K562 (cell line): ENCODE results near the gene AFAP1.

Experiments
- CTCF ChIP-seq, 3 experiments: IDR thresholded peaks in 2 of 3; conservative IDR thresholded peaks in 1 of 3; 2 replicates each; pipeline ENCODE4 v1.5.1; 2011 to 2012; ENCODE audit warnings: low read length in 3 of 3, mild to moderate bottlenecking in 3 of 3, control low read depth in 2 of 3, improper control_type of control experiment in 1 of 3, inconsistent platforms in 1 of 3, low read depth in 1 of 3, mixed read lengths in 1 of 3, moderate library complexity in 1 of 3; ENCODE audit not compliant: insufficient read depth in 2 of 3
- EZH2 ChIP-seq: IDR thresholded peaks from 2 replicates; pipeline ENCODE4 v1.6.1; 2012; ENCODE audit warnings: low read depth, mild to moderate bottlenecking, inconsistent platforms, low read length, borderline replicate concordance
- GABPA ChIP-seq: fragments of 200-800 bp; sonication (Bioruptor generic); conservative IDR thresholded peaks from 2 replicates; pipeline ENCODE4 v1.6.1; 2016; ENCODE audit warnings: low read depth, missing genetic modification characterization, missing compliant biosample characterization
- HMG20B ChIP-seq: fragments of 250-450 bp; sonication (Bioruptor Pico); IDR thresholded peaks from 2 replicates; pipeline ENCODE4 v1.5.0; 2021; ENCODE audit warnings: mild to moderate bottlenecking
- NFRKB ChIP-seq: fragments of 450-650 bp; IDR thresholded peaks from 2 replicates; pipeline ENCODE4 v1.6.1; 2016; ENCODE audit warnings: low read depth
- PML ChIP-seq: IDR thresholded peaks from 2 replicates; pipeline ENCODE4 v1.6.1; 2012; ENCODE audit warnings: low read length, inconsistent platforms
- RAD21 ChIP-seq, 2 experiments: fragments of 250-450 bp in 1 of 2; fragments of 450-650 bp in 1 of 2; sonication (Bioruptor Pico) in 1 of 2; formaldehyde crosslinking in 1 of 2; IDR thresholded peaks in 1 of 2; conservative IDR thresholded peaks in 1 of 2; 2 replicates each; pipeline versions ENCODE4 v1.4.0 to v1.8.0; 2020 to 2022; ENCODE audit warnings: mild to moderate bottlenecking in 2 of 2, moderate library complexity in 1 of 2
- RFX5 ChIP-seq: IDR thresholded peaks from 2 replicates; pipeline ENCODE4 v1.6.1; 2011; ENCODE audit warnings: low read depth, mild to moderate bottlenecking, improper control_type of control experiment, low read length
- TAF15 ChIP-seq: fragments of 200-400 bp; formaldehyde crosslinking; IDR thresholded peaks from 2 replicates; pipeline ENCODE4 v1.6.1; 2017; ENCODE audit warnings: mild to moderate bottlenecking, low read depth, low read length, moderate library complexity
- TF ChIP-seq, protein P1 (sequence below), 2 experiments: fragments of 450-650 bp; formaldehyde crosslinking in 1 of 2; IDR thresholded peaks; 2 replicates each; pipeline versions ENCODE4 v1.4.0 to v1.6.1; 2014 to 2020; ENCODE audit warnings: mild to moderate bottlenecking in 2 of 2, borderline replicate concordance in 1 of 2, low read depth in 1 of 2
- TF ChIP-seq, protein P2 (sequence below): fragments of 450-650 bp; IDR thresholded peaks from 2 replicates; pipeline ENCODE4 v1.6.1; 2016; ENCODE audit warnings: missing biosample characterization, missing genetic modification characterization

GRCh38 chr4:7771541-7772507 lies 167.8 kb downstream of the AFAP1 start:
- TF ChIP-seq HMG20B (CRISPR knock-in tag): no peak
- no peak for TF ChIP-seq RAD21 (CRISPR knock-in tag; conservative IDR thresholded peaks at IDR 0.05 in 1 of 2, IDR thresholded peaks at IDR 0.05 in 1 of 2)
- TF ChIP-seq RFX5: no peak
- TF ChIP-seq PML: no peak
- TF ChIP-seq TAF15: no peak
- TF ChIP-seq CTCF (IDR thresholded peaks at IDR 0.05 in 2 of 3, conservative IDR thresholded peaks at IDR 0.05 in 1 of 3; ENCODE audit: insufficient read depth in 2 of 3, low read depth in 1 of 3, low read length in 3 of 3): no peak
- TF ChIP-seq, protein P1, sequence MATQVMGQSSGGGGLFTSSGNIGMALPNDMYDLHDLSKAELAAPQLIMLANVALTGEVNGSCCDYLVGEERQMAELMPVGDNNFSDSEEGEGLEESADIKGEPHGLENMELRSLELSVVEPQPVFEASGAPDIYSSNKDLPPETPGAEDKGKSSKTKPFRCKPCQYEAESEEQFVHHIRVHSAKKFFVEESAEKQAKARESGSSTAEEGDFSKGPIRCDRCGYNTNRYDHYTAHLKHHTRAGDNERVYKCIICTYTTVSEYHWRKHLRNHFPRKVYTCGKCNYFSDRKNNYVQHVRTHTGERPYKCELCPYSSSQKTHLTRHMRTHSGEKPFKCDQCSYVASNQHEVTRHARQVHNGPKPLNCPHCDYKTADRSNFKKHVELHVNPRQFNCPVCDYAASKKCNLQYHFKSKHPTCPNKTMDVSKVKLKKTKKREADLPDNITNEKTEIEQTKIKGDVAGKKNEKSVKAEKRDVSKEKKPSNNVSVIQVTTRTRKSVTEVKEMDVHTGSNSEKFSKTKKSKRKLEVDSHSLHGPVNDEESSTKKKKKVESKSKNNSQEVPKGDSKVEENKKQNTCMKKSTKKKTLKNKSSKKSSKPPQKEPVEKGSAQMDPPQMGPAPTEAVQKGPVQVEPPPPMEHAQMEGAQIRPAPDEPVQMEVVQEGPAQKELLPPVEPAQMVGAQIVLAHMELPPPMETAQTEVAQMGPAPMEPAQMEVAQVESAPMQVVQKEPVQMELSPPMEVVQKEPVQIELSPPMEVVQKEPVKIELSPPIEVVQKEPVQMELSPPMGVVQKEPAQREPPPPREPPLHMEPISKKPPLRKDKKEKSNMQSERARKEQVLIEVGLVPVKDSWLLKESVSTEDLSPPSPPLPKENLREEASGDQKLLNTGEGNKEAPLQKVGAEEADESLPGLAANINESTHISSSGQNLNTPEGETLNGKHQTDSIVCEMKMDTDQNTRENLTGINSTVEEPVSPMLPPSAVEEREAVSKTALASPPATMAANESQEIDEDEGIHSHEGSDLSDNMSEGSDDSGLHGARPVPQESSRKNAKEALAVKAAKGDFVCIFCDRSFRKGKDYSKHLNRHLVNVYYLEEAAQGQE (IDR thresholded peaks at IDR 0.05; ENCODE audit: borderline replicate concordance): no peak
- TF ChIP-seq, protein P1 (CRISPR knock-in tag; IDR thresholded peaks at IDR 0.05; ENCODE audit: low read depth): no peak
- TF ChIP-seq GABPA: no peak
- no peak for TF ChIP-seq NFRKB
- TF ChIP-seq, protein P2, sequence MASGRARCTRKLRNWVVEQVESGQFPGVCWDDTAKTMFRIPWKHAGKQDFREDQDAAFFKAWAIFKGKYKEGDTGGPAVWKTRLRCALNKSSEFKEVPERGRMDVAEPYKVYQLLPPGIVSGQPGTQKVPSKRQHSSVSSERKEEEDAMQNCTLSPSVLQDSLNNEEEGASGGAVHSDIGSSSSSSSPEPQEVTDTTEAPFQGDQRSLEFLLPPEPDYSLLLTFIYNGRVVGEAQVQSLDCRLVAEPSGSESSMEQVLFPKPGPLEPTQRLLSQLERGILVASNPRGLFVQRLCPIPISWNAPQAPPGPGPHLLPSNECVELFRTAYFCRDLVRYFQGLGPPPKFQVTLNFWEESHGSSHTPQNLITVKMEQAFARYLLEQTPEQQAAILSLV: no peak
- no peak for TF ChIP-seq EZH2
